H1 (cell line): ENCODE measurements around the gene MATN4. TPM values are rescaled to one million over a fixed set of nuclear protein-coding genes. Genes with fewer than 3 reads are reported as not detected.

Source experiments
- CTCF ChIA-PET: fragments of 300-600 bp; sonication (Branson Sonifier 250); formaldehyde crosslinking; loops from one replicate; lab custom pipeline; 2021; ENCODE audit not compliant: partially characterized antibody; lab: Charles Lee
- POLR2A ChIA-PET: fragments of 300-600 bp; sonication (Branson Sonifier 250); formaldehyde crosslinking; loops from one replicate; lab custom pipeline; 2021; ENCODE audit warnings: inconsistent platforms; ENCODE audit not compliant: partially characterized antibody; lab: Charles Lee
- DNase-seq, 2 experiments: peaks; one replicate each; pipeline versions ENCODE4 v3.0.0 to v3.0.0-alpha.2; 2010 to 2022; ENCODE audit warnings: low spot score in 2 of 2, low read depth in 1 of 2, mixed read lengths in 1 of 2
- FAIRE-seq: peaks from 2 replicates; lab custom pipeline; 2011; peaks lifted over from hg19 to GRCh38; lab: Jason Lieb, UNC
- H2AFZ ChIP-seq: 2 replicates; pipeline ENCODE4 v1.8.1; 2012; ENCODE audit warnings: low read length, inconsistent platforms
- H2AK5ac ChIP-seq: 2 replicates; pipeline ENCODE4 v1.6.1; 2013; ENCODE audit warnings: low read depth, low read length
- H2BK120ac ChIP-seq: replicated peaks from 2 replicates; pipeline ENCODE3; 2013; ENCODE audit warnings: low read depth, low read length, inconsistent platforms
- H2BK12ac ChIP-seq: 2 replicates; pipeline ENCODE4 v1.6.1; 2013; ENCODE audit warnings: low read depth, low read length
- H2BK15ac ChIP-seq: 2 replicates; pipeline ENCODE4 v1.6.1; 2013; ENCODE audit warnings: low read length
- H2BK20ac ChIP-seq: 2 replicates; pipeline ENCODE4 v1.6.1; 2013; ENCODE audit warnings: low read length
- H2BK5ac ChIP-seq: 2 replicates; pipeline ENCODE4 v1.6.1; 2013; ENCODE audit warnings: low read depth, low read length
- H3K14ac ChIP-seq: 2 replicates; pipeline ENCODE4 v1.6.1; 2013; ENCODE audit warnings: inconsistent platforms; ENCODE audit not compliant: insufficient read length
- H3K18ac ChIP-seq: 2 replicates; pipeline ENCODE4 v1.6.1; 2013; ENCODE audit warnings: low read length; ENCODE audit errors: extremely low read depth
- H3K23ac ChIP-seq: 2 replicates; pipeline ENCODE4 v1.6.1; 2013; ENCODE audit warnings: inconsistent platforms; ENCODE audit not compliant: insufficient read length
- H3K23me2 ChIP-seq: 2 replicates; pipeline ENCODE4 v1.6.1; 2013; ENCODE audit warnings: low read depth, low read length
- H3K27ac ChIP-seq: 2 replicates; pipeline ENCODE4 v1.6.1; 2011; ENCODE audit warnings: low read depth, low read length, inconsistent platforms
- H3K27me3 ChIP-seq, 4 experiments: replicated peaks in 1 of 4; 1 replicate in 1 of 4; 2 replicates in 3 of 4; pipeline versions ENCODE4 v1.6.1 to v1.8.1; 2011 to 2013; ENCODE audit warnings: low read length in 3 of 4, mild to moderate bottlenecking in 3 of 4, inconsistent platforms in 2 of 4, mixed read lengths in 2 of 4, moderate library complexity in 1 of 4; ENCODE audit not compliant: control insufficient read depth in 3 of 4, insufficient read depth in 3 of 4; ENCODE audit errors: extremely low read depth in 1 of 4
- H3K36me3 ChIP-seq, 4 experiments: 2 replicates each; pipeline versions ENCODE4 v1.6.1 to v1.8.1; 2011 to 2013; ENCODE audit warnings: mild to moderate bottlenecking in 4 of 4, low read length in 3 of 4, moderate library complexity in 2 of 4, control low read depth in 1 of 4, inconsistent platforms in 1 of 4; ENCODE audit not compliant: insufficient read depth in 4 of 4, control insufficient read depth in 2 of 4
- H3K4ac ChIP-seq: replicated peaks from 2 replicates; pipeline ENCODE3; 2013; ENCODE audit warnings: low read length, low read depth, mixed read lengths, inconsistent platforms; ENCODE audit not compliant: insufficient read length
- H3K4me1 ChIP-seq, 4 experiments: replicated peaks in 1 of 4; 1 replicate in 1 of 4; 2 replicates in 3 of 4; pipeline versions ENCODE4 v1.6.1 to v1.8.1; 2011 to 2013; ENCODE audit warnings: low read length in 3 of 4, inconsistent platforms in 2 of 4, mixed read lengths in 1 of 4; ENCODE audit not compliant: insufficient read depth in 4 of 4, control insufficient read depth in 3 of 4
- H3K4me2 ChIP-seq, 2 experiments: 2 replicates each; pipeline versions ENCODE4 v1.6.1 to v1.8.1; 2011 to 2013; ENCODE audit warnings: low read depth in 2 of 2, low read length in 2 of 2, control low read depth in 1 of 2, inconsistent platforms in 1 of 2, mild to moderate bottlenecking in 1 of 2; ENCODE audit not compliant: insufficient read depth in 1 of 2
- H3K4me3 ChIP-seq, 4 experiments: fragments of 200-600, 300-600 bp in 1 of 4; sonication (generic), shearing (Covaris generic), sonication (Bioruptor Twin) in 1 of 4; 2 replicates each; pipeline versions ENCODE4 v1.5.1 to v1.8.1; 2011 to 2016; ENCODE audit warnings: low read length in 4 of 4, low read depth in 3 of 4, control low read depth in 2 of 4, inconsistent platforms in 2 of 4, mild to moderate bottlenecking in 2 of 4, mixed read lengths in 1 of 4, moderate library complexity in 1 of 4; ENCODE audit not compliant: insufficient read depth in 2 of 4; ENCODE audit errors: extremely low read depth in 1 of 4
- H3K56ac ChIP-seq: replicated peaks from 2 replicates; pipeline ENCODE3; 2013; ENCODE audit warnings: low read depth, mild to moderate bottlenecking, mixed read lengths, low read length, inconsistent platforms; ENCODE audit not compliant: insufficient read length
- H3K79me1 ChIP-seq: 2 replicates; pipeline ENCODE4 v1.6.1; 2013; ENCODE audit warnings: low read depth, low read length, control low read depth
- H3K79me2 ChIP-seq, 2 experiments: 2 replicates each; pipeline versions ENCODE4 v1.6.1 to v1.8.1; 2012 to 2013; ENCODE audit warnings: low read length in 2 of 2, mild to moderate bottlenecking in 2 of 2, inconsistent platforms in 1 of 2; ENCODE audit not compliant: insufficient read depth in 2 of 2, control insufficient read depth in 1 of 2
- H3K9ac ChIP-seq, 4 experiments: replicated peaks in 1 of 4; 1 replicate in 1 of 4; 2 replicates in 3 of 4; pipeline versions ENCODE4 v1.6.1 to v1.8.1; 2011 to 2013; ENCODE audit warnings: low read depth in 3 of 4, low read length in 3 of 4, control low read depth in 2 of 4, mild to moderate bottlenecking in 2 of 4, moderate library complexity in 2 of 4, inconsistent platforms in 1 of 4; ENCODE audit errors: extremely low read depth in 1 of 4
- H3K9me3 ChIP-seq, 2 experiments: 2 replicates each; pipeline versions ENCODE4 v1.6.1 to v1.8.1; 2012 to 2013; ENCODE audit warnings: mild to moderate bottlenecking in 2 of 2, moderate library complexity in 2 of 2, control low read depth in 1 of 2, inconsistent platforms in 1 of 2, low read depth in 1 of 2, low read length in 1 of 2, mixed read lengths in 1 of 2; ENCODE audit not compliant: insufficient read depth in 2 of 2
- H4K20me1 ChIP-seq, 2 experiments: replicated peaks in 1 of 2; 2 replicates each; pipeline versions ENCODE3 to v1.8.1; 2011 to 2013; ENCODE audit warnings: inconsistent platforms in 2 of 2, low read length in 2 of 2, mild to moderate bottlenecking in 1 of 2; ENCODE audit not compliant: insufficient read depth in 2 of 2, control insufficient read depth in 1 of 2
- H4K5ac ChIP-seq: 2 replicates; pipeline ENCODE4 v1.6.1; 2013; ENCODE audit warnings: low read length, low read depth, mixed read lengths, inconsistent platforms; ENCODE audit not compliant: insufficient read length
- H4K8ac ChIP-seq: 2 replicates; pipeline ENCODE4 v1.8.0; 2013; ENCODE audit warnings: mild to moderate bottlenecking, moderate library complexity, low read length, inconsistent platforms; ENCODE audit not compliant: insufficient read depth; ENCODE audit errors: extremely low read depth
- H4K91ac ChIP-seq: replicated peaks from 2 replicates; pipeline ENCODE3; 2013; ENCODE audit warnings: low read length, mixed read lengths, inconsistent platforms; ENCODE audit not compliant: insufficient read length
- CBX8 ChIP-seq: fragments of 300-800, 300-1000 bp; sonication (generic); IDR thresholded peaks from 2 replicates; pipeline ENCODE4 v1.7.1; 2016; ENCODE audit warnings: low read depth, low read length, borderline replicate concordance
- EP300 ChIP-seq, 2 experiments: IDR thresholded peaks; 1 replicate in 1 of 2; 2 replicates in 1 of 2; pipeline ENCODE4 v1.6.1; 2011 to 2012; ENCODE audit warnings: low read depth in 2 of 2, low read length in 2 of 2, mild to moderate bottlenecking in 2 of 2, borderline replicate concordance in 1 of 2, inconsistent platforms in 1 of 2, moderate library complexity in 1 of 2
- GABPA ChIP-seq: IDR thresholded peaks from 2 replicates; pipeline ENCODE4 v1.6.1; 2011; ENCODE audit warnings: mild to moderate bottlenecking, low read length, moderate library complexity, borderline replicate concordance; ENCODE audit not compliant: insufficient read depth
- KDM5A ChIP-seq: fragments of 200-600 bp; IDR thresholded peaks from 2 replicates; pipeline ENCODE4 v1.7.1; 2012; ENCODE audit warnings: mild to moderate bottlenecking, low read length, inconsistent platforms, mixed read lengths
- RBBP5 ChIP-seq: IDR thresholded peaks from 2 replicates; pipeline ENCODE4 v1.7.1; 2012; ENCODE audit warnings: low read depth, mild to moderate bottlenecking, inconsistent platforms, low read length, moderate library complexity, borderline replicate concordance
- RXRA ChIP-seq: IDR thresholded peaks from 2 replicates; pipeline ENCODE4 v1.6.1; 2011; ENCODE audit warnings: low read depth, mild to moderate bottlenecking, low read length, moderate library complexity; ENCODE audit not compliant: insufficient read depth
- TBP ChIP-seq: IDR thresholded peaks from 2 replicates; pipeline ENCODE4 v1.6.1; 2011; ENCODE audit warnings: low read depth, low read length, improper control_type of control experiment
- WGBS, 2 experiments: shearing (Covaris generic) in 1 of 2; methylation state at CpG; one replicate each; pipeline versions ENCODE4 v1.1.6 to v1.1.7; 2013 to 2015; ENCODE audit warnings: low lambda C conversion rate in 2 of 2, mixed read lengths in 2 of 2, inconsistent platforms in 1 of 2, low coverage in 1 of 2, missing lambda C conversion rate in 1 of 2; ENCODE audit not compliant: insufficient replicate concordance in 2 of 2, insufficient coverage in 1 of 2, insufficient read length in 1 of 2; ENCODE audit errors: extremely low coverage in 1 of 2, missing lambda C conversion rate in 1 of 2; 5-methylcytosine and 5-hydroxymethylcytosine counted together
- polyA plus RNA-seq, 7 experiments: library from polyadenylated mRNA; depleted of rRNA in 3 of 7; stranded (reverse) in 5 of 7; unstranded in 2 of 7; fragments of >200 nt in 5 of 7; fragments of 200-250 nt in 2 of 7; gene quantifications; 1 replicate in 5 of 7; 2 replicates in 1 of 7; 4 replicates in 1 of 7; pipeline versions ENCODE4 v1.2.1 to v1.2.3, GENCODE V29; 2011 to 2013; ENCODE audit warnings: missing spikeins in 2 of 7, mixed read lengths in 2 of 7
- total RNA-seq: library from RNA; stranded (reverse); fragmentation: NEBNext Ultra II Directional; extraction: Animal tissue kit (Norgen Biotek cat#: 25700); gene quantifications from 2 replicates; pipeline ENCODE4 v1.2.1, GENCODE V29; 2021

MATN4 gene
- total and polyA plus RNA-seq, 2 of the 8 experiments (the other 6 are each of a cell fraction or from before 2014, with no cell fraction given), result 2.1 to 4.4 TPM

DNA sequence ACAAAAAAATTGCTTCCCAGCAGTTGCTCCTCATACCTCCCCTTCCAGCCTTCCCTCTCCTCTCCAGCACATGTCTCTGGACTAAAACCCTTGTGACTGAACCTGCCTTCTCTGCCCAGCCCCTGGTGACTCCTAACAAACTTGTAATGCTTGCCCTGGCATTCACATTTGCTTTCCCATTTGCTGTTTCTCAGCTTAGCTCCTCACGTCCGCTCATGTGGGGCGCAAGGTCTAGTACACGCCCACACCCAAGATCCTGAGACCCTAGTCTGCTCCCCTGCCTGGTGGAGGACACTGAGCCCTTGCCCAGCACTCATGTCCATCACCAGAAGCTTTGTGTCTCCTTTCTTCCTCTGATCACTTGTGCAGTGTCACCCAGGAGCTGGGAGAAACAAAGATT lies 19.7 kb downstream of the MATN4 start:
- 88% methylated on average over 4 of the region's 4 CpGs; no CpG with 5 or more reads in 1 of the 2 experiments for WGBS, 2 experiments
- DNase-seq, result no peak
- no peak for FAIRE-seq
- Histone ChIP-seq H2BK120ac (no peak overlapping the region), H3K18ac (no peak overlapping the region), H3K4me1 (peaks cover 0 to 1% (median 0%) of the 10 kb centered on the region in 4 experiments; a peak in 3 of 7 replicates), H4K20me1 (no peaks in the 10 kb centered on the region), H3K56ac (no peak overlapping the region), H4K91ac (no peak overlapping the region), H3K79me1 (no peaks in the 10 kb centered on the region), H4K5ac (no peak overlapping the region), H3K14ac (no peak overlapping the region), H3K23ac (no peak overlapping the region), H3K79me2 (no peaks in the 10 kb centered on the region), H3K4ac (no peak overlapping the region), H3K27me3 (peaks cover 0 to 15% (median 8%) of the 10 kb centered on the region in 4 experiments; a peak in 5 of 7 replicates), H2AFZ (no peak overlapping the region), H3K9me3 (no peaks in the 10 kb centered on the region), H3K36me3 (no peaks in the 10 kb centered on the region), H4K8ac (no peak overlapping the region), H2BK12ac (no peak overlapping the region), H2AK5ac (no peak overlapping the region), H3K4me2 (no peak overlapping the region), H3K23me2 (peaks cover 4% of the 10 kb centered on the region; the same call in 1 of the 2 replicates), H3K4me3 (no peak overlapping the region), H2BK20ac (no peak overlapping the region)
- POLR2A ChIA-PET, result no interaction called here
- TF ChIP-seq TBP (no peak), GABPA (no peak), RXRA (no peak), KDM5A (no peak), EP300 (IDR thresholded peaks at IDR 0.05; ENCODE audit: borderline replicate concordance in 1 of 2, low read depth in 2 of 2, low read length in 2 of 2) (no peak), RBBP5 (no peak), CBX8 (no peak)
- TF ChIP-seq, all 59 proteins: peak for 0
- H2BK15ac ChIP-seq, result no peak overlapping the region
- no peak overlapping the region for H2BK5ac ChIP-seq
- no peak overlapping the region for H3K27ac ChIP-seq
- no peak overlapping the region for H3K9ac ChIP-seq
- CTCF ChIA-PET, result interaction anchor here (0.7 to 6.2 kb wide), 6 partner anchors 9 to 483 kb away, joined by 3 to 28 read pairs (median 4); no protein-coding TSS in a partner anchor
